Neutrophil (primary cell): Measurements from ENCODE around the gene STK10.

ENCODE experiments used
- H3K27ac ChIP-seq: fragments of 200-600 bp; sonication (generic); 2 replicates; pipeline ENCODE4 v1.5.1; 2016; ENCODE audit warnings: mild to moderate bottlenecking, moderate library complexity
- H3K27me3 ChIP-seq: fragments of 200-600 bp; sonication (generic); 2 replicates; pipeline ENCODE4 v1.6.0; 2016; ENCODE audit warnings: mild to moderate bottlenecking
- H3K36me3 ChIP-seq: fragments of 200-600 bp; sonication (generic); 2 replicates; pipeline ENCODE4 v1.5.1; 2017
- H3K4me1 ChIP-seq, 2 experiments: fragments of 200-600 bp in 1 of 2; sonication (generic) in 1 of 2; 1 replicate in 1 of 2; 2 replicates in 1 of 2; pipeline versions ENCODE4 v1.5.1 to v1.6.1; 2013 to 2016; ENCODE audit warnings: low read depth in 1 of 2, low read length in 1 of 2, mild to moderate bottlenecking in 1 of 2, moderate library complexity in 1 of 2; ENCODE audit not compliant: control insufficient read depth in 1 of 2, insufficient read depth in 1 of 2
- H3K4me3 ChIP-seq, 2 experiments: fragments of 200-600 bp in 1 of 2; sonication (generic) in 1 of 2; 1 replicate in 1 of 2; 2 replicates in 1 of 2; pipeline ENCODE4 v1.5.1; 2013 to 2016; ENCODE audit warnings: low read depth in 1 of 2, low read length in 1 of 2, mild to moderate bottlenecking in 1 of 2, moderate library complexity in 1 of 2
- H3K9me3 ChIP-seq: fragments of 200-600 bp; sonication (generic); 2 replicates; pipeline ENCODE4 v1.5.1; 2016
- CTCF ChIP-seq: fragments of 200-600 bp; sonication (generic); IDR thresholded peaks from 2 replicates; pipeline ENCODE4 v1.5.1; 2016; ENCODE audit warnings: antibody characterized with exemption

The STK10 gene

GRCh38 chr5:172119921-172120688 is 67.9 kb downstream of the STK10 start:
- H3K27me3 ChIP-seq, result no peaks in the 10 kb centered on the region
- no peaks in the 10 kb centered on the region for H3K9me3 ChIP-seq
- no peak for TF ChIP-seq CTCF
- H3K4me1 ChIP-seq, result peaks cover 17 to 37% of the 10 kb centered on the region in 2 experiments
- H3K4me3 ChIP-seq, result no peak overlapping the region
- H3K36me3 ChIP-seq, result peaks cover 77% of the 10 kb centered on the region
- H3K27ac ChIP-seq, result peak overlapping the region; percentile 54

DNA sequence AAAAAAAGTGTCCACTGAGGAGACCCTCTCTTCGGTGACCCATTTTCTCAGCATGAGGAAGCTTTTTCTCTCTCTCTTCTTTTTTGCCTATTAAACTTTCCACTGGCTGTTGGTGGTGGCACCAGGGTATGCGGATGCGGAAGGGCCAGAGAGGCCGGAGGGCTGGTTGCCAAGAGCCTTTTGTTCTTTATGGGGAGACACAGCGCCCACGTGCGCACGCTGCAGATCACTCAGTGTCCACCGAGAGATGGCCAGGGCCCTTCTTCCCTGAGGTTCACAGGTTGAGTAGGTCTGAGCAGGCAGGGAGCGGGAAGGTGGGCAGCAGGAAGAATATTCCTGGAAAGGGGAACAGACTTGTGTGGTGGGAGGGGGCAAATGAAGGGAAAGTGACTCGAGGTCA is 69.1 kb downstream of the STK10 start:
- H3K27me3 ChIP-seq, result no peaks in the 10 kb centered on the region
- no peaks in the 10 kb centered on the region for H3K9me3 ChIP-seq
- H3K4me3 ChIP-seq, result no peak overlapping the region
- H3K27ac ChIP-seq, result peak overlapping the region; percentile 91
- TF ChIP-seq CTCF, result no peak
- H3K4me1 ChIP-seq, result peaks cover 26 to 48% of the 10 kb centered on the region in 2 experiments
- H3K36me3 ChIP-seq, result peaks cover 68% of the 10 kb centered on the region

GRCh38 chr5:172117977-172118701 is 69.9 kb downstream of the STK10 start:
- no peaks in the 10 kb centered on the region for H3K9me3 ChIP-seq
- peak overlapping the region; percentile 91 for H3K27ac ChIP-seq
- H3K4me1 ChIP-seq, result peaks cover 34 to 55% of the 10 kb centered on the region in 2 experiments
- TF ChIP-seq CTCF, result no peak
- no peaks in the 10 kb centered on the region for H3K27me3 ChIP-seq
- no peak overlapping the region for H3K4me3 ChIP-seq
- peaks cover 62% of the 10 kb centered on the region for H3K36me3 ChIP-seq

GRCh38 chr5:172115541-172115982 is 72.5 kb downstream of the STK10 start:
- peaks cover 57% of the 10 kb centered on the region for H3K36me3 ChIP-seq
- TF ChIP-seq CTCF, result no peak
- peaks cover 59 to 80% of the 10 kb centered on the region in 2 experiments for H3K4me1 ChIP-seq
- H3K27ac ChIP-seq, result peak overlapping the region; percentile 91
- no peaks in the 10 kb centered on the region for H3K9me3 ChIP-seq
- peak overlapping the region; percentile 39 to 48 for H3K4me3 ChIP-seq
- no peaks in the 10 kb centered on the region for H3K27me3 ChIP-seq

GRCh38 chr5:172114875-172115422 is 73.1 kb downstream of the STK10 start:
- Histone ChIP-seq H3K4me3 (peak overlapping the region; percentile 39 to 48), H3K4me1 (peaks cover 65 to 81% of the 10 kb centered on the region in 2 experiments), H3K27me3 (no peaks in the 10 kb centered on the region), H3K36me3 (peaks cover 57% of the 10 kb centered on the region), H3K9me3 (no peaks in the 10 kb centered on the region), H3K27ac (peak overlapping the region; percentile 91)
- TF ChIP-seq CTCF, result peak; percentile 37
